ENCODE results near the gene CYP46A1. TPM values are rescaled to one million over a fixed set of nuclear protein-coding genes. Genes with fewer than 3 reads are reported as not detected.
A peak's percentile ranks its signal among the peaks of the same experiment; 100 is the strongest.

The CYP46A1 gene
- total RNA-seq, 2 donors from 2014 or later: 0.09 to 0.10 TPM

- ATAC-seq (replicated peaks in 1 of 2) (no peak), DNase-seq (no peak)
- Mint-ChIP-seq H3K27me3 (ENCODE audit: low read depth) (peaks cover 14% of the 10 kb centered on the region), H3K27ac (no peak overlapping the region), H3K9me3 (no peaks in the 10 kb centered on the region), H3K36me3 (ENCODE audit: insufficient read depth in 2 of 2) (no peaks in the 10 kb centered on the region), H3K4me1 (ENCODE audit: low read depth) (no peaks in the 10 kb centered on the region), H3K4me3 (no peak overlapping the region)
Observed at GRCh38 chr14:99649219-99649618, 34.9 kb upstream of the CYP46A1 start.

- H3K4me3 Mint-ChIP-seq: no peak overlapping the region
- H3K36me3 Mint-ChIP-seq (ENCODE audit: insufficient read depth in 2 of 2): no peaks in the 10 kb centered on the region
Observed at GRCh38 chr14:99649643-99650042, 34.5 kb upstream of the CYP46A1 start.

GRCh38 chr14:99650189-99650588 lies 33.9 kb upstream of the CYP46A1 start:
- Mint-ChIP-seq H3K27ac (no peak overlapping the region), H3K4me3 (no peak overlapping the region), H3K27me3 (ENCODE audit: low read depth) (peaks cover 19% of the 10 kb centered on the region), H3K9me3 (no peaks in the 10 kb centered on the region), H3K36me3 (ENCODE audit: insufficient read depth in 2 of 2) (no peaks in the 10 kb centered on the region), H3K4me1 (ENCODE audit: low read depth) (no peaks in the 10 kb centered on the region)
- DNase-seq (no peak), ATAC-seq (replicated peaks in 1 of 2) (no peak)

More at GRCh38 chr14:99649643-99650042, 34.5 kb upstream of the CYP46A1 start:
- Mint-ChIP-seq H3K9me3 (no peaks in the 10 kb centered on the region), H3K27ac (no peak overlapping the region), H3K4me1 (ENCODE audit: low read depth) (no peaks in the 10 kb centered on the region), H3K27me3 (ENCODE audit: low read depth) (peaks cover 14% of the 10 kb centered on the region)
- ATAC-seq (replicated peaks in 1 of 2): no peak
- DNase-seq: no peak

GRCh38 chr14:99651953-99652746 lies 31.9 kb upstream of the CYP46A1 start:
- ATAC-seq (replicated peaks in 1 of 2) (no peak), DNase-seq (no peak)
- Mint-ChIP-seq H3K9me3 (no peaks in the 10 kb centered on the region), H3K27ac (no peak overlapping the region), H3K36me3 (ENCODE audit: insufficient read depth in 2 of 2) (no peaks in the 10 kb centered on the region), H3K4me1 (ENCODE audit: low read depth) (no peaks in the 10 kb centered on the region), H3K4me3 (no peak overlapping the region), H3K27me3 (ENCODE audit: low read depth) (peaks cover 22% of the 10 kb centered on the region)

GRCh38 chr14:99654235-99654985 lies 29.7 kb upstream of the CYP46A1 start:
- Mint-ChIP-seq H3K4me3 (no peak overlapping the region), H3K9me3 (no peaks in the 10 kb centered on the region), H3K27ac (no peak overlapping the region), H3K4me1 (ENCODE audit: low read depth) (no peaks in the 10 kb centered on the region), H3K27me3 (ENCODE audit: low read depth) (peaks cover 42% of the 10 kb centered on the region), H3K36me3 (ENCODE audit: insufficient read depth in 2 of 2) (no peaks in the 10 kb centered on the region)
- ATAC-seq (replicated peaks in 1 of 2) (no peak), DNase-seq (no peak)

GRCh38 chr14:99655521-99655920 lies 28.6 kb upstream of the CYP46A1 start:
- Mint-ChIP-seq H3K27me3 (ENCODE audit: low read depth) (peaks cover 49% of the 10 kb centered on the region), H3K9me3 (no peaks in the 10 kb centered on the region), H3K27ac (no peak overlapping the region), H3K36me3 (ENCODE audit: insufficient read depth in 2 of 2) (no peaks in the 10 kb centered on the region), H3K4me3 (no peak overlapping the region), H3K4me1 (ENCODE audit: low read depth) (peaks cover 5% of the 10 kb centered on the region)
- no peak for ATAC-seq (replicated peaks in 1 of 2)
- no peak for DNase-seq

- Mint-ChIP-seq H3K27me3 (ENCODE audit: low read depth) (peaks cover 55% of the 10 kb centered on the region), H3K4me3 (no peak overlapping the region)
Observed at GRCh38 chr14:99656171-99656570, 27.9 kb upstream of the CYP46A1 start.

GRCh38 chr14:99657645-99658155 lies 26.4 kb upstream of the CYP46A1 start:
- DNase-seq: no peak

More at GRCh38 chr14:99656171-99656570, 27.9 kb upstream of the CYP46A1 start:
- H3K36me3 Mint-ChIP-seq (ENCODE audit: insufficient read depth in 2 of 2): no peaks in the 10 kb centered on the region
- H3K9me3 Mint-ChIP-seq: no peaks in the 10 kb centered on the region
- ATAC-seq (replicated peaks in 1 of 2) (no peak), DNase-seq (no peak)
- peaks cover 5% of the 10 kb centered on the region for H3K4me1 Mint-ChIP-seq (ENCODE audit: low read depth)
- H3K27ac Mint-ChIP-seq: no peak overlapping the region

GRCh38 chr14:99658218-99658845 lies 25.8 kb upstream of the CYP46A1 start:
- peaks cover 74% of the 10 kb centered on the region for H3K27me3 Mint-ChIP-seq (ENCODE audit: low read depth)
- peaks cover 5% of the 10 kb centered on the region for H3K4me1 Mint-ChIP-seq (ENCODE audit: low read depth)
- no peak for ATAC-seq (replicated peaks in 1 of 2)

More at GRCh38 chr14:99657645-99658155, 26.4 kb upstream of the CYP46A1 start:
- no peak for ATAC-seq (replicated peaks in 1 of 2)
- no peaks in the 10 kb centered on the region for H3K9me3 Mint-ChIP-seq
- no peak overlapping the region for H3K27ac Mint-ChIP-seq
- H3K36me3 Mint-ChIP-seq (ENCODE audit: insufficient read depth in 2 of 2): no peaks in the 10 kb centered on the region
- H3K4me1 Mint-ChIP-seq (ENCODE audit: low read depth): peaks cover 5% of the 10 kb centered on the region
- H3K27me3 Mint-ChIP-seq (ENCODE audit: low read depth): peaks cover 69% of the 10 kb centered on the region
- no peak overlapping the region for H3K4me3 Mint-ChIP-seq

GRCh38 chr14:99659333-99659741 lies 24.8 kb upstream of the CYP46A1 start:
- peak; percentile 19 to 25 for DNase-seq
- no peak overlapping the region for H3K4me3 Mint-ChIP-seq
- H3K4me1 Mint-ChIP-seq (ENCODE audit: low read depth): peaks cover 5% of the 10 kb centered on the region

More at GRCh38 chr14:99658218-99658845, 25.8 kb upstream of the CYP46A1 start:
- no peaks in the 10 kb centered on the region for H3K9me3 Mint-ChIP-seq
- H3K4me3 Mint-ChIP-seq: no peak overlapping the region
- no peak overlapping the region for H3K27ac Mint-ChIP-seq
- H3K36me3 Mint-ChIP-seq (ENCODE audit: insufficient read depth in 2 of 2): no peaks in the 10 kb centered on the region
- DNase-seq: no peak

GRCh38 chr14:99660006-99660566 lies 24.0 kb upstream of the CYP46A1 start:
- peaks cover 68% of the 10 kb centered on the region for H3K27me3 Mint-ChIP-seq (ENCODE audit: low read depth)
- H3K4me3 Mint-ChIP-seq: peak overlapping the region in 1 of 2 donors; percentile 60
- DNase-seq (no peak), ATAC-seq (replicated peaks in 1 of 2) (no peak)
- no peaks in the 10 kb centered on the region for H3K36me3 Mint-ChIP-seq (ENCODE audit: insufficient read depth in 2 of 2)
- peaks cover 5% of the 10 kb centered on the region for H3K4me1 Mint-ChIP-seq (ENCODE audit: low read depth)
- no peaks in the 10 kb centered on the region for H3K9me3 Mint-ChIP-seq
- no peak overlapping the region for H3K27ac Mint-ChIP-seq

More at GRCh38 chr14:99659333-99659741, 24.8 kb upstream of the CYP46A1 start:
- Mint-ChIP-seq H3K27me3 (ENCODE audit: low read depth) (peaks cover 74% of the 10 kb centered on the region), H3K36me3 (ENCODE audit: insufficient read depth in 2 of 2) (no peaks in the 10 kb centered on the region), H3K9me3 (no peaks in the 10 kb centered on the region), H3K27ac (no peak overlapping the region)
- ATAC-seq (replicated peaks in 1 of 2): peak; percentile 59 to 74

- no peak overlapping the region for H3K27ac Mint-ChIP-seq
- peaks cover 5% of the 10 kb centered on the region for H3K4me1 Mint-ChIP-seq (ENCODE audit: low read depth)
- no peaks in the 10 kb centered on the region for H3K36me3 Mint-ChIP-seq (ENCODE audit: insufficient read depth in 2 of 2)
- ATAC-seq (replicated peaks in 1 of 2): no peak
- no peak overlapping the region for H3K4me3 Mint-ChIP-seq
- DNase-seq: no peak
- no peaks in the 10 kb centered on the region for H3K9me3 Mint-ChIP-seq
- H3K27me3 Mint-ChIP-seq (ENCODE audit: low read depth): peaks cover 61% of the 10 kb centered on the region
Observed at GRCh38 chr14:99660794-99661193, 23.3 kb upstream of the CYP46A1 start.

Data from activated T-cell treated with anti-CD3 and anti-CD28 coated beads, Interleukin-2, amount 50 U/mL, for 72 hours (primary cell).